WTC11 (cell line): ENCODE results near the gene BGN. TPM values are rescaled to one million over a fixed set of nuclear protein-coding genes. Genes with fewer than 3 reads are reported as not detected.

Experiments
- ATAC-seq: fragments of 200-7000 bp; cut with Tn5 transposase; 2 replicates; pipeline ENCODE4 v1.10.0; 2021; ENCODE audit warnings: mild to moderate bottlenecking, moderate library complexity
- CTCF ChIA-PET: fragments of 300-600 bp; sonication (Branson Sonifier 250); formaldehyde crosslinking; loops from one replicate; lab custom pipeline; 2021; ENCODE audit warnings: antibody characterized with exemption; lab: Charles Lee
- POLR2A ChIA-PET: fragments of 350-600 bp; sonication (Branson Sonifier 250); formaldehyde crosslinking; loops from one replicate; lab custom pipeline; 2021; ENCODE audit warnings: antibody characterized with exemption; lab: Charles Lee
- DNase-seq: peaks from one replicate; pipeline ENCODE4 v3.0.0; 2021; ENCODE audit warnings: low spot score
- H3K27ac Mint-ChIP-seq: 2 replicates; pipeline ENCODE4 v1.8.0; 2021; ENCODE audit warnings: mixed read lengths
- H3K27me3 Mint-ChIP-seq: 2 replicates; pipeline ENCODE4 v1.8.0; 2021; ENCODE audit warnings: low read depth, mild to moderate bottlenecking, moderate library complexity, mixed read lengths
- H3K36me3 Mint-ChIP-seq: 2 replicates; pipeline ENCODE4 v1.8.0; 2021; ENCODE audit warnings: mixed read lengths
- H3K4me1 Mint-ChIP-seq: 2 replicates; pipeline ENCODE4 v1.8.0; 2022; ENCODE audit warnings: mixed read lengths
- H3K4me3 Mint-ChIP-seq: 2 replicates; pipeline ENCODE4 v1.8.0; 2021; ENCODE audit warnings: mild to moderate bottlenecking, moderate library complexity, mixed read lengths
- H3K9me3 Mint-ChIP-seq: 2 replicates; pipeline ENCODE4 v1.8.0; 2021; ENCODE audit warnings: mixed read lengths
- AFF4 ChIP-seq: sonication (generic); formaldehyde crosslinking; IDR thresholded peaks from 2 replicates; pipeline ENCODE4 v1.8.1; 2023; ENCODE audit warnings: mild to moderate bottlenecking, missing genetic modification reagents, borderline replicate concordance
- ATF6 ChIP-seq: sonication (generic); formaldehyde crosslinking; IDR thresholded peaks from 2 replicates; pipeline ENCODE4 v1.8.1; 2023; ENCODE audit warnings: mild to moderate bottlenecking, missing genetic modification reagents
- CREM ChIP-seq: sonication (generic); formaldehyde crosslinking; IDR thresholded peaks from 2 replicates; pipeline ENCODE4 v1.8.1; 2022; ENCODE audit warnings: mild to moderate bottlenecking, missing genetic modification reagents, moderate library complexity
- FOXK1 ChIP-seq: sonication (generic); formaldehyde crosslinking; IDR thresholded peaks from 2 replicates; pipeline ENCODE4 v1.8.0; 2022; ENCODE audit warnings: mild to moderate bottlenecking, moderate library complexity, missing genetic modification reagents
- GABPB1 ChIP-seq: sonication (generic); formaldehyde crosslinking; IDR thresholded peaks from 2 replicates; pipeline ENCODE4 v1.8.1; 2023; ENCODE audit warnings: mild to moderate bottlenecking, missing genetic modification reagents
- MLX ChIP-seq: sonication (generic); formaldehyde crosslinking; IDR thresholded peaks from 2 replicates; pipeline ENCODE4 v1.8.1; 2023; ENCODE audit warnings: mild to moderate bottlenecking, missing genetic modification reagents, moderate library complexity
- MXD4 ChIP-seq: fragments of 250-450 bp; sonication (Bioruptor Pico); IDR thresholded peaks from 2 replicates; pipeline ENCODE4 v1.8.0; 2021; ENCODE audit warnings: mild to moderate bottlenecking, moderate library complexity, borderline replicate concordance
- PRDM15 ChIP-seq: sonication (generic); formaldehyde crosslinking; IDR thresholded peaks from 2 replicates; pipeline ENCODE4 v1.8.0; 2022; ENCODE audit warnings: missing genetic modification reagents
- SOX15 ChIP-seq: fragments of 250-450 bp; sonication (Bioruptor Pico); IDR thresholded peaks from 2 replicates; pipeline ENCODE4 v1.9.0; 2021; ENCODE audit warnings: mild to moderate bottlenecking
- SP1 ChIP-seq: sonication (generic); formaldehyde crosslinking; conservative IDR thresholded peaks from 2 replicates; pipeline ENCODE4 v1.8.1; 2022; ENCODE audit warnings: missing genetic modification reagents
- TCF7 ChIP-seq: sonication (generic); formaldehyde crosslinking; IDR thresholded peaks from 2 replicates; pipeline ENCODE4 v1.8.0; 2022; ENCODE audit warnings: mild to moderate bottlenecking, low read depth, missing genetic modification reagents, moderate library complexity
- TEAD4 ChIP-seq: sonication (generic); formaldehyde crosslinking; IDR thresholded peaks from 2 replicates; pipeline ENCODE4 v1.8.0; 2022; ENCODE audit warnings: mild to moderate bottlenecking, missing genetic modification reagents
- USF1 ChIP-seq: sonication (generic); formaldehyde crosslinking; IDR thresholded peaks from 2 replicates; pipeline ENCODE4 v1.8.0; 2022; ENCODE audit warnings: mild to moderate bottlenecking, missing genetic modification reagents
- USF2 ChIP-seq: sonication (generic); formaldehyde crosslinking; IDR thresholded peaks from 2 replicates; pipeline ENCODE4 v1.8.1; 2023; ENCODE audit warnings: mild to moderate bottlenecking, missing genetic modification reagents, moderate library complexity
- ZBTB43 ChIP-seq: sonication (generic); formaldehyde crosslinking; IDR thresholded peaks from 2 replicates; pipeline ENCODE4 v1.8.1; 2023; ENCODE audit warnings: mild to moderate bottlenecking, missing genetic modification reagents
- ZNF138 ChIP-seq: sonication (generic); formaldehyde crosslinking; conservative IDR thresholded peaks from 2 replicates; pipeline ENCODE4 v1.8.1; 2022; ENCODE audit warnings: mild to moderate bottlenecking, moderate library complexity, missing genetic modification reagents
- ZNF219 ChIP-seq: sonication (generic); formaldehyde crosslinking; IDR thresholded peaks from 2 replicates; pipeline ENCODE4 v1.8.0; 2023; ENCODE audit warnings: missing genetic modification reagents, mild to moderate bottlenecking, borderline replicate concordance
- ZNF281 ChIP-seq: sonication (generic); formaldehyde crosslinking; IDR thresholded peaks from 2 replicates; pipeline ENCODE4 v1.8.0; 2023; ENCODE audit warnings: mild to moderate bottlenecking, missing genetic modification reagents
- ZNF317 ChIP-seq: sonication (generic); formaldehyde crosslinking; IDR thresholded peaks from 2 replicates; pipeline ENCODE4 v1.8.1; 2023; ENCODE audit warnings: low read depth, mild to moderate bottlenecking, moderate library complexity, missing genetic modification reagents, borderline replicate concordance
- ZNF423 ChIP-seq: fragments of 250-450 bp; sonication (Bioruptor Pico); IDR thresholded peaks from 2 replicates; pipeline ENCODE4 v2.1.2; 2022; ENCODE audit warnings: mild to moderate bottlenecking, moderate library complexity
- total RNA-seq: library from RNA; stranded (reverse); gene quantifications from 3 replicates; pipeline ENCODE4 v1.2.3, GENCODE V29; 2021

BGN gene
- total RNA-seq, 1 experiment from 2014 or later = 1.8 TPM

GRCh38 chrX:153527208-153527607, 32.4 kb downstream of the BGN start (continued):
- TF ChIP-seq ZNF281 (CRISPR knock-in tag) = no peak
- TF ChIP-seq SP1 (CRISPR knock-in tag) = no peak
- no peak for TF ChIP-seq SOX15 (CRISPR knock-in tag)
- no peak for TF ChIP-seq TCF7
- TF ChIP-seq USF1 = no peak
- TF ChIP-seq ATF6 (CRISPR knock-in tag) = no peak
- no peak for TF ChIP-seq ZNF138
- TF ChIP-seq ZNF317 (CRISPR knock-in tag) = no peak
- TF ChIP-seq ZNF423 (CRISPR knock-in tag) = no peak

GRCh38 chrX:153530411-153531129, 35.8 kb downstream of the BGN start:
- ATAC-seq (no peak), DNase-seq (no peak)
- POLR2A ChIA-PET = no interaction called here
- no peaks in the 10 kb centered on the region for H3K36me3 Mint-ChIP-seq
- H3K9me3 Mint-ChIP-seq = no peaks in the 10 kb centered on the region
- no peak overlapping the region for H3K4me3 Mint-ChIP-seq
- no peak overlapping the region for H3K27ac Mint-ChIP-seq
- H3K27me3 Mint-ChIP-seq = no peaks in the 10 kb centered on the region; the same call in 1 of the 2 replicates
- no peaks in the 10 kb centered on the region for H3K4me1 Mint-ChIP-seq
- CTCF ChIA-PET = interaction anchor here (0.6 to 1.6 kb wide), 3 partner anchors 9 to 138 kb away, joined by 4 to 7 read pairs (median 5); partner anchors contain the start of gene DUSP9
- TF ChIP-seq GABPB1 (CRISPR knock-in tag) = no peak
- no peak for TF ChIP-seq ZBTB43 (CRISPR knock-in tag)
- TF ChIP-seq USF2 (CRISPR knock-in tag) = no peak
- no peak for TF ChIP-seq FOXK1
- no peak for TF ChIP-seq AFF4 (CRISPR knock-in tag)
- no peak for TF ChIP-seq ZNF219 (CRISPR knock-in tag)
- TF ChIP-seq MLX (CRISPR knock-in tag) = no peak
- no peak for TF ChIP-seq TEAD4
- no peak for TF ChIP-seq PRDM15 (CRISPR knock-in tag)
- no peak for TF ChIP-seq MXD4 (CRISPR knock-in tag)
- no peak for TF ChIP-seq CREM (CRISPR knock-in tag)
